Astrocyte (in vitro differentiated cells and primary cell): ENCODE data around the gene SPNS3. TPM values are rescaled to one million over a fixed set of nuclear protein-coding genes. Genes with fewer than 3 reads are reported as not detected.

Source experiments
- DNase-seq: peaks from one replicate; pipeline ENCODE4 v3.0.0-alpha.2; 2010; ENCODE audit warnings: low read depth
- FAIRE-seq: peaks from 2 replicates; lab custom pipeline; 2011; peaks lifted over from hg19 to GRCh38; lab: Jason Lieb, UNC
- H2AFZ ChIP-seq: 2 replicates; pipeline ENCODE4 v1.6.0; 2012; ENCODE audit warnings: low read depth, low read length, inconsistent platforms
- H3K27ac ChIP-seq: 2 replicates; pipeline ENCODE4 v1.5.1; 2011; ENCODE audit warnings: low read depth, low read length, inconsistent platforms
- H3K27me3 ChIP-seq: 2 replicates; pipeline ENCODE4 v1.6.0; 2011; ENCODE audit warnings: low read length, inconsistent platforms; ENCODE audit not compliant: insufficient read depth
- H3K36me3 ChIP-seq: 2 replicates; pipeline ENCODE4 v1.5.1; 2011; ENCODE audit warnings: low read length, inconsistent platforms; ENCODE audit not compliant: insufficient read depth
- H3K4me1 ChIP-seq: 2 replicates; pipeline ENCODE4 v1.5.1; 2011; ENCODE audit warnings: low read length, inconsistent platforms; ENCODE audit not compliant: insufficient read depth
- H3K4me2 ChIP-seq: 2 replicates; pipeline ENCODE4 v1.6.0; 2012; ENCODE audit warnings: low read length, inconsistent platforms
- H3K4me3 ChIP-seq: 2 replicates; pipeline ENCODE4 v1.5.1; 2011; ENCODE audit warnings: low read depth, mild to moderate bottlenecking, low read length, inconsistent platforms; ENCODE audit not compliant: insufficient read depth
- H3K79me2 ChIP-seq: 2 replicates; pipeline ENCODE4 v1.6.0; 2012; ENCODE audit warnings: mild to moderate bottlenecking, low read length, inconsistent platforms; ENCODE audit not compliant: insufficient read depth
- H3K9ac ChIP-seq: 2 replicates; pipeline ENCODE4 v1.6.0; 2012; ENCODE audit warnings: mild to moderate bottlenecking, low read length, inconsistent platforms
- H3K9me3 ChIP-seq: 2 replicates; pipeline ENCODE4 v1.5.1; 2012; ENCODE audit warnings: low read depth, mild to moderate bottlenecking, low read length, inconsistent platforms; ENCODE audit not compliant: insufficient read depth
- H4K20me1 ChIP-seq: 2 replicates; pipeline ENCODE4 v1.6.0; 2012; ENCODE audit warnings: low read length, inconsistent platforms; ENCODE audit not compliant: insufficient read depth
- H3K27ac Mint-ChIP-seq: one replicate; pipeline ENCODE4 v1.8.0; 2021; ENCODE audit warnings: mild to moderate bottlenecking, mixed read lengths; ENCODE audit not compliant: unreplicated experiment
- H3K27me3 Mint-ChIP-seq: one replicate; pipeline ENCODE4 v1.8.0; 2021; ENCODE audit warnings: low read depth, mixed read lengths; ENCODE audit not compliant: unreplicated experiment
- H3K36me3 Mint-ChIP-seq: one replicate; pipeline ENCODE4 v1.8.0; 2021; ENCODE audit warnings: low read depth, mixed read lengths; ENCODE audit not compliant: unreplicated experiment
- H3K4me1 Mint-ChIP-seq: one replicate; pipeline ENCODE4 v1.8.0; 2021; ENCODE audit warnings: low read depth, mixed read lengths; ENCODE audit not compliant: unreplicated experiment
- H3K4me3 Mint-ChIP-seq: one replicate; pipeline ENCODE4 v1.8.0; 2021; ENCODE audit warnings: mild to moderate bottlenecking, moderate library complexity, mixed read lengths; ENCODE audit not compliant: unreplicated experiment
- H3K9me3 Mint-ChIP-seq: one replicate; pipeline ENCODE4 v1.8.0; 2021; ENCODE audit warnings: mild to moderate bottlenecking, mixed read lengths; ENCODE audit not compliant: unreplicated experiment
- CTCF ChIP-seq: IDR thresholded peaks from 2 replicates; pipeline ENCODE4 v1.5.1; 2011; ENCODE audit warnings: low read depth, mild to moderate bottlenecking, inconsistent platforms, low read length, moderate library complexity; ENCODE audit not compliant: insufficient read depth
- EZH2 ChIP-seq: IDR thresholded peaks from 2 replicates; pipeline ENCODE4 v1.6.1; 2012; ENCODE audit warnings: mild to moderate bottlenecking, low read length, inconsistent platforms; ENCODE audit not compliant: insufficient read depth
- total RNA-seq: library from RNA; stranded (reverse); gene quantifications from 2 replicates; pipeline ENCODE4 v1.2.1, GENCODE V29; 2021

The SPNS3 gene
- total RNA-seq, 1 donor from 2014 or later, result not detected

- Histone ChIP-seq H3K27me3 (no peaks in the 10 kb centered on the region), H3K9ac (no peak overlapping the region), H3K4me1 (no peaks in the 10 kb centered on the region), H3K9me3 (peaks cover 4% of the 10 kb centered on the region), H3K4me2 (no peak overlapping the region), H3K4me3 (no peak overlapping the region), H3K36me3 (no peaks in the 10 kb centered on the region), H3K79me2 (no peaks in the 10 kb centered on the region), H2AFZ (no peak overlapping the region), H4K20me1 (no peaks in the 10 kb centered on the region), H3K27ac (no peak overlapping the region)
- Mint-ChIP-seq H3K27me3 (peaks cover 26% of the 10 kb centered on the region), H3K4me3 (no peak overlapping the region), H3K4me1 (no peaks in the 10 kb centered on the region), H3K9me3 (peaks cover 8% of the 10 kb centered on the region), H3K27ac (no peak overlapping the region), H3K36me3 (no peaks in the 10 kb centered on the region)
- FAIRE-seq (no peak), DNase-seq (no peak)
- no peak for TF ChIP-seq CTCF
Observed at GRCh38 chr17:4460661-4461060, 26.9 kb downstream of the SPNS3 start.

- Mint-ChIP-seq H3K9me3 (peaks cover 9% of the 10 kb centered on the region), H3K36me3 (no peaks in the 10 kb centered on the region), H3K27me3 (peaks cover 26% of the 10 kb centered on the region), H3K4me1 (no peaks in the 10 kb centered on the region), H3K4me3 (no peak overlapping the region), H3K27ac (no peak overlapping the region)
- DNase-seq, result no peak
- Histone ChIP-seq H3K79me2 (no peaks in the 10 kb centered on the region), H3K4me3 (no peak overlapping the region), H3K27me3 (no peaks in the 10 kb centered on the region), H3K36me3 (no peaks in the 10 kb centered on the region), H3K27ac (no peak overlapping the region), H3K9me3 (peaks cover 4% of the 10 kb centered on the region), H3K4me2 (no peak overlapping the region), H3K9ac (no peak overlapping the region), H3K4me1 (no peaks in the 10 kb centered on the region), H4K20me1 (no peaks in the 10 kb centered on the region), H2AFZ (no peak overlapping the region)
- FAIRE-seq, result no peak
- TF ChIP-seq CTCF (no peak), EZH2 (no peak)
Observed at GRCh38 chr17:4463818-4464476, 30.2 kb downstream of the SPNS3 start.

- H3K4me1 ChIP-seq, result no peaks in the 10 kb centered on the region
- H3K79me2 ChIP-seq, result no peaks in the 10 kb centered on the region
- H3K36me3 ChIP-seq, result no peaks in the 10 kb centered on the region
- Mint-ChIP-seq H3K36me3 (no peaks in the 10 kb centered on the region), H3K4me3 (no peak overlapping the region), H3K27ac (no peak overlapping the region), H3K9me3 (peaks cover 5% of the 10 kb centered on the region), H3K4me1 (no peaks in the 10 kb centered on the region), H3K27me3 (peaks cover 29% of the 10 kb centered on the region)
- no peak overlapping the region for H3K9ac ChIP-seq
- H4K20me1 ChIP-seq, result no peaks in the 10 kb centered on the region
- H3K27ac ChIP-seq, result no peak overlapping the region
- no peak for DNase-seq
- no peaks in the 10 kb centered on the region for H3K27me3 ChIP-seq
- no peak for TF ChIP-seq EZH2
- TF ChIP-seq CTCF, result no peak
- H3K4me3 ChIP-seq, result no peak overlapping the region
- H3K9me3 ChIP-seq, result no peaks in the 10 kb centered on the region
- H3K4me2 ChIP-seq, result no peak overlapping the region
- no peak for FAIRE-seq
- no peak overlapping the region for H2AFZ ChIP-seq
Observed at GRCh38 chr17:4465786-4466185, 32.0 kb downstream of the SPNS3 start.
